Ishikawa (cell line): ENCODE measurements around the gene GDE1.
A peak's percentile ranks its signal among the peaks of the same experiment; 100 is the strongest.

Source experiments
- CEBPB ChIP-seq: IDR thresholded peaks from 2 replicates; pipeline ENCODE4 v1.6.1; 2012
- CREB1 ChIP-seq: IDR thresholded peaks from 2 replicates; pipeline ENCODE4 v1.6.1; 2012; ENCODE audit warnings: low read depth
- EGR1 ChIP-seq: IDR thresholded peaks from 2 replicates; pipeline ENCODE4 v1.6.1; 2012
- EP300 ChIP-seq: IDR thresholded peaks from 2 replicates; pipeline ENCODE4 v1.6.1; 2012; ENCODE audit warnings: borderline replicate concordance
- FOXM1 ChIP-seq: IDR thresholded peaks from 2 replicates; pipeline ENCODE4 v1.6.1; 2012; ENCODE audit warnings: low read depth, borderline replicate concordance
- NFIC ChIP-seq: IDR thresholded peaks from 2 replicates; pipeline ENCODE4 v1.6.1; 2012
- RAD21 ChIP-seq: IDR thresholded peaks from 2 replicates; pipeline ENCODE4 v1.6.1; 2012; ENCODE audit warnings: low read depth
- REST ChIP-seq: IDR thresholded peaks from 2 replicates; pipeline ENCODE4 v1.6.1; 2012; ENCODE audit warnings: low read depth, mild to moderate bottlenecking
- TAF1 ChIP-seq: IDR thresholded peaks from 2 replicates; pipeline ENCODE4 v1.6.1; 2012; ENCODE audit warnings: low read depth, mild to moderate bottlenecking
- TCF12 ChIP-seq: IDR thresholded peaks from 2 replicates; pipeline ENCODE4 v1.6.1; 2012; ENCODE audit warnings: low read depth
- TEAD4 ChIP-seq: IDR thresholded peaks from 2 replicates; pipeline ENCODE4 v1.6.1; 2012
- USF1 ChIP-seq: IDR thresholded peaks from 2 replicates; pipeline ENCODE4 v1.6.1; 2012
- YY1 ChIP-seq: IDR thresholded peaks from 2 replicates; pipeline ENCODE4 v1.6.1; 2012; ENCODE audit warnings: low read depth
- ZBTB7A ChIP-seq: IDR thresholded peaks from 2 replicates; pipeline ENCODE4 v1.6.1; 2012; ENCODE audit warnings: low read depth
- TF ChIP-seq, protein P1 (sequence below): IDR thresholded peaks from 2 replicates; pipeline ENCODE4 v1.6.1; 2012

The GDE1 gene

DNA sequence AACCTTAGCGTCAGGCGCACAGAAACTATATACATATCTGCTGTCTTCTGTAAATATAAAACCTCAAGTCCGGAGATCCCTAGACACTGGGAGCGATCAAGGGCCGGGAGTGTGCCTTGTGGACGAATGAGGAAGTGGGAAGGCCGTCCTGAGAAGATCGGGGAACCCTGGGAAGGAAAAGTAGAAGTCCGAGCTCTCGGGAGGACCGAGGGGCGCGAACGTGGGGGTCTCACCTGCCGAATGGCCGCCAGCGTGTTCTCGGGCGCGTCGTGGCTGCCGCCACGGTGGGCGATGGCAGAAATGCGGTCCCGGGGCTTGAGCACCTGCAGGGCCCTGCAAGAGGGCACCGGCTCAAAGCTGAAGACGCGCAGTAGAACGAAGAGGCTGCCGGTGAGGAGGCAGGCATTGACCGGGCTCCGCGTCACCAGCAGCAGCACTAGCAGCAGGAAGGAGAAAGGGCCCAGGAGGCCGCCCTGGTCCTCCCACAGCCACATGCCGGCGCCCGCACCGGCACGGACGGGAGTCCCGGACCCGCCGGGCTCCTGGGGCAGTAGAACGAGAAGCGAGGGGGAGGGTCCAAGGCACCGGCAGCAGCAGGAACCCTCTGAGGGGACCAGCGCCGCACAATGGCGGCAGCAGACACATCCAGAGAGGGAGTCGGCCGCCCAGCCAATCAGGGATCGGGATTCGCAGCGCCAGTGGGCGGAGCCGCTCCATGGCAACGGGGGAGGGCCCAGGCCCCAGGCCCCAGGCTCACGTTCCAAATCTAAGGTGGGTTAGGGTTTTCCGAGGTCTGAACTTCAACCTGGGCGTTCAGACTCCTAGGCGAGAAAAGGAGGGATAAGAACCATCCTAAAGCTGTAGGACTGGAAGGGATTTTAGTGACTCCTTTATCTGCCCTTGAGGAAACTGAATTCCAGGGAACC, at the start of gene GDE1:
TSS of gene GDE1 (minus strand) at position 628 of the 926 bp plus-strand sequence. CDS start at position 494, 134 bp downstream.
- 0 out of 2 replicates have a peak, but pooled peaks have one; percentile 62 for TF ChIP-seq ZBTB7A
- peak; percentile 16; the same call in 1 of the 2 replicates for TF ChIP-seq TCF12
- TF ChIP-seq CREB1, result no peak
- no peak for TF ChIP-seq CEBPB
- no peak for TF ChIP-seq REST
- peak; percentile 90 for TF ChIP-seq YY1
- TF ChIP-seq TAF1, result peak; percentile 75; the same call in 1 of the 2 replicates
- TF ChIP-seq EGR1, result peak; percentile 48; the same call in 1 of the 2 replicates
- TF ChIP-seq, protein P1, sequence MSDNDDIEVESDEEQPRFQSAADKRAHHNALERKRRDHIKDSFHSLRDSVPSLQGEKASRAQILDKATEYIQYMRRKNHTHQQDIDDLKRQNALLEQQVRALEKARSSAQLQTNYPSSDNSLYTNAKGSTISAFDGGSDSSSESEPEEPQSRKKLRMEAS, result peak; percentile 5; the same call in 1 of the 2 replicates
- TF ChIP-seq USF1, result no peak

- no peak for TF ChIP-seq NFIC
Observed at GRCh38 chr16:19567560-19567959, 45.7 kb upstream of the GDE1 start.

DNA sequence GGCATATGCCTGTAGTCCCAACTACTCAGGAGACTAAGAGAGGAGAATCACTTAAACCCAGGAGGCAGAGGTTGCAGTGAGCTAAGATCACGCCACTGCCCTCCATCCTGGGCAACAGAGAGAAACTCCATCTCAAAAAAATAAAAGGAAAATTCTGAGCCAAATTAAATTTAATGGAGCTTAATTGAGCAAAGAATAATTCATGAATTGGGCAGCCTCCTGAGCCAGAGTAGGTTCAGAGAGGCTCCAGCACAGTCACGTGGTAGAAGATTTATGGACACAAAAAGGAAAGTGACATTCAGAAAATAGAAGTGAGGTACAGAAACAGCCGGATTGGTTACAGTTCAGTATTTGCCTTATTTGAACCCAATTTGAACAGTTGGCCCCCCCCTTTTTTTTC, 44.5 kb upstream of the GDE1 start:
- TF ChIP-seq TAF1 (no peak), EGR1 (no peak), CREB1 (no peak), NFIC (no peak), FOXM1 (no peak), TEAD4 (no peak), TCF12 (no peak), EP300 (no peak), REST (no peak), RAD21 (no peak), YY1 (no peak), ZBTB7A (no peak)
- TF ChIP-seq, protein P1, result no peak

DNA sequence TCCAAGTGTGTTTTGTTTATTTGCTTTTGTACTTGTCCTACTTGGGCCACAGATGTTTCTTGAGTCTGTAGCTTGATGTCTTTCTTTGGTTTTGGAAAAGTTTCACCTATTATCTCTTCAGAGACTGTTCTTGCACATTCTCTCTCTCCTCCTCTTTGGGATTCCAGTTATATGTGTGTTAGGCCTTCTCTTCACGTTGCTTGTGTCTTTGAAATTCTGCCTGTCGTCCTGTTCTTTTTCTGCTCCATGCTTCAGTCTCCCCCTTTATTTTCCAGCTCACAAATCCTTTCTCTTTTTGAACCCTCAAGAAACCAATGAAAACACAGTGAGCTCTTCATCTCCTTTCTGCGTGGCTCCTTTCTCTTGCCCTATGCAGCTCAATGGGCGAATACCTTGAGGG, 41.5 kb upstream of the GDE1 start:
- TF ChIP-seq CREB1 (no peak), NFIC (no peak), USF1 (no peak), EP300 (no peak), CEBPB (no peak)
- TF ChIP-seq, protein P1, result no peak

GRCh38 chr16:19560078-19560477, 38.2 kb upstream of the GDE1 start:
- TF ChIP-seq EGR1, result no peak
- no peak for TF ChIP-seq USF1
- TF ChIP-seq, protein P1, result no peak
- TF ChIP-seq FOXM1, result no peak
- TF ChIP-seq CREB1, result no peak
- TF ChIP-seq EP300, result no peak
- no peak for TF ChIP-seq TEAD4
- TF ChIP-seq REST, result no peak
- no peak for TF ChIP-seq ZBTB7A
- no peak for TF ChIP-seq TAF1
- no peak for TF ChIP-seq NFIC
- no peak for TF ChIP-seq YY1
